GDM1 (cell line): ENCODE data around the gene SVIP.

ENCODE experiments used
- DNase-seq: peaks from one replicate; lab custom pipeline; 2025; lab: John Stamatoyannopoulos, UW

The SVIP gene

GRCh38 chr11:22792497-22792896, 37.1 kb downstream of the SVIP start:
- no peak for DNase-seq

GRCh38 chr11:22787551-22788162, 41.9 kb downstream of the SVIP start:
- no peak for DNase-seq

- DNase-seq = no peak
Measured at GRCh38 chr11:22787055-22787454, 42.5 kb downstream of the SVIP start.

GRCh38 chr11:22786475-22786874, 43.1 kb downstream of the SVIP start:
- DNase-seq = no peak

GRCh38 chr11:22785251-22785650, 44.4 kb downstream of the SVIP start:
- no peak for DNase-seq

- no peak for DNase-seq
Measured at GRCh38 chr11:22780952-22781593, 48.5 kb downstream of the SVIP start.

GRCh38 chr11:22779850-22780249, 49.8 kb downstream of the SVIP start:
- no peak for DNase-seq

GRCh38 chr11:22778642-22779041, 51.0 kb downstream of the SVIP start:
- no peak for DNase-seq

- DNase-seq = no peak
Measured at GRCh38 chr11:22775248-22775647, 54.4 kb downstream of the SVIP start.

- DNase-seq = no peak
Measured at GRCh38 chr11:22774716-22775115, 54.9 kb downstream of the SVIP start.

GRCh38 chr11:22769081-22769480, 60.5 kb downstream of the SVIP start:
- DNase-seq = no peak
